GM21786 (cell line): ENCODE data around the gene NHLRC2.
"Not testable (repeated sequence)": the region's sequence is repeated elsewhere in the genome, so short reads cannot be mapped to it uniquely, and the experiment has no call there.

Experiments used
- ATAC-seq: cut with Tn5 transposase; IDR thresholded peaks from one replicate; pipeline ENCODE4 v1.9.1; 2021; ENCODE audit not compliant: unreplicated experiment

Gene NHLRC2

GRCh38 chr10:113937756-113938155 lies 83.3 kb downstream of the NHLRC2 start:
- ATAC-seq: no peak

GRCh38 chr10:113939212-113939860 lies 84.9 kb downstream of the NHLRC2 start:
- no peak for ATAC-seq

GRCh38 chr10:113941140-113941539 lies 86.7 kb downstream of the NHLRC2 start:
- ATAC-seq: no peak

GRCh38 chr10:113943196-113943595 lies 88.7 kb downstream of the NHLRC2 start:
- ATAC-seq: not testable (repeated sequence)

GRCh38 chr10:113945075-113945686 lies 90.7 kb downstream of the NHLRC2 start:
- ATAC-seq: no peak

- ATAC-seq: no peak
Measured at GRCh38 chr10:113945687-113946085, 91.2 kb downstream of the NHLRC2 start.

GRCh38 chr10:113947184-113948041 lies 93.0 kb downstream of the NHLRC2 start:
- ATAC-seq: no peak

GRCh38 chr10:113948048-113948447 lies 93.6 kb downstream of the NHLRC2 start:
- ATAC-seq: no peak

- ATAC-seq: no peak
Measured at GRCh38 chr10:113950268-113950667, 95.8 kb downstream of the NHLRC2 start.

GRCh38 chr10:113953505-113954272 lies 99.2 kb downstream of the NHLRC2 start:
- ATAC-seq: no peak

GRCh38 chr10:113954409-113954808 lies 99.9 kb downstream of the NHLRC2 start:
- ATAC-seq: no peak

GRCh38 chr10:113957013-113957412 lies 102.6 kb downstream of the NHLRC2 start:
- ATAC-seq: no peak

GRCh38 chr10:113958631-113959382 lies 104.3 kb downstream of the NHLRC2 start:
- ATAC-seq: no peak

GRCh38 chr10:113959383-113959760 lies 104.9 kb downstream of the NHLRC2 start:
- ATAC-seq: peak; percentile 51

- peak; percentile 35 for ATAC-seq
Measured at GRCh38 chr10:113960617-113961181, 106.2 kb downstream of the NHLRC2 start.

- peak; percentile 54 for ATAC-seq
Measured at GRCh38 chr10:113961182-113962031, 106.9 kb downstream of the NHLRC2 start.

GRCh38 chr10:113965077-113965476 lies 110.6 kb downstream of the NHLRC2 start:
- ATAC-seq: no peak

- peak; percentile 36 for ATAC-seq
Measured at GRCh38 chr10:113965683-113966082, 111.2 kb downstream of the NHLRC2 start.
